B cell (primary cell): Measurements from ENCODE around the gene EXOC3L1. TPM values are rescaled to one million over a fixed set of nuclear protein-coding genes. Genes with fewer than 3 reads are reported as not detected.

Source experiments
- ATAC-seq: fragments of 200-7000 bp; cut with Tn5 transposase; one replicate; pipeline ENCODE4 v1.10.0; 2021; ENCODE audit warnings: low read depth, mild to moderate bottlenecking, moderate number of reproducible peaks, moderate library complexity
- CTCF ChIA-PET: fragments of 350-600 bp; sonication (Branson Sonifier 250); formaldehyde crosslinking; loops from one replicate; lab custom pipeline; 2021; ENCODE audit warnings: antibody characterized with exemption, inconsistent platforms; lab: Charles Lee
- POLR2A ChIA-PET: fragments of 350-600 bp; sonication (Branson Sonifier 250); formaldehyde crosslinking; loops from one replicate; lab custom pipeline; 2021; ENCODE audit warnings: antibody characterized with exemption; lab: Charles Lee
- DNase-seq: peaks from one replicate; pipeline ENCODE4 v3.0.0; 2013
- H2AFZ ChIP-seq: 2 replicates; pipeline ENCODE4 v1.6.1; 2012; ENCODE audit warnings: mild to moderate bottlenecking, low read depth, low read length; ENCODE audit not compliant: insufficient read depth, poor library complexity, severe bottlenecking
- H3K27ac ChIP-seq, 2 donors: 1 replicate in 1 of 2; 2 replicates in 1 of 2; pipeline ENCODE4 v1.5.1; 2012 to 2013; ENCODE audit warnings: low read length in 2 of 2, mild to moderate bottlenecking in 2 of 2, moderate library complexity in 1 of 2
- H3K27me3 ChIP-seq, 4 experiments: fragments of 200-600 bp in 1 of 4; sonication (generic) in 1 of 4; replicated peaks in 1 of 4; 1 replicate in 2 of 4; 2 replicates in 2 of 4; pipeline versions ENCODE4 v1.6.1 to v1.7.0; 2013 to 2016; ENCODE audit warnings: low read length in 3 of 4, mild to moderate bottlenecking in 2 of 4, mixed read lengths in 1 of 4, moderate library complexity in 1 of 4; ENCODE audit not compliant: insufficient read depth in 4 of 4, control insufficient read depth in 3 of 4; ENCODE audit errors: control extremely low read depth in 1 of 4
- H3K36me3 ChIP-seq, 2 experiments: replicated peaks in 1 of 2; 1 replicate in 1 of 2; 2 replicates in 1 of 2; pipeline versions ENCODE4 v1.6.1 to v1.7.1; 2013; ENCODE audit warnings: low read length in 1 of 2; ENCODE audit not compliant: insufficient read depth in 2 of 2, control insufficient read depth in 1 of 2; ENCODE audit errors: control extremely low read depth in 1 of 2, extremely low read depth in 1 of 2
- H3K4me1 ChIP-seq, 2 donors: fragments of 200-600 bp in 1 of 2; sonication (generic) in 1 of 2; 1 replicate in 1 of 2; 2 replicates in 1 of 2; pipeline versions ENCODE4 v1.5.1 to v1.6.1; 2013 to 2017; ENCODE audit warnings: low read length in 2 of 2; ENCODE audit not compliant: control insufficient read depth in 2 of 2, insufficient read depth in 2 of 2
- H3K4me2 ChIP-seq: replicated peaks from 2 replicates; pipeline ENCODE3; 2012; ENCODE audit warnings: mild to moderate bottlenecking, low read depth, low read length; ENCODE audit not compliant: poor library complexity, severe bottlenecking
- H3K4me3 ChIP-seq, 5 experiments: fragments of 200-600 bp in 1 of 5; sonication (generic) in 1 of 5; 1 replicate in 3 of 5; 2 replicates in 2 of 5; pipeline versions ENCODE4 v1.5.1 to v1.7.0; 2011 to 2016; ENCODE audit warnings: low read length in 4 of 5, mild to moderate bottlenecking in 4 of 5, low read depth in 2 of 5, control low read depth in 1 of 5, moderate library complexity in 1 of 5; ENCODE audit not compliant: insufficient read depth in 1 of 5; ENCODE audit errors: control extremely low read depth in 1 of 5, extremely low read depth in 1 of 5
- H3K79me2 ChIP-seq: fragments of 200-600 bp; sonication (generic); one replicate; pipeline ENCODE4 v1.6.0; 2016; ENCODE audit warnings: low read length; ENCODE audit not compliant: control insufficient read depth, insufficient read depth
- H3K9ac ChIP-seq: fragments of 200-600 bp; sonication (generic); 2 replicates; pipeline ENCODE4 v1.6.1; 2017; ENCODE audit warnings: mild to moderate bottlenecking, low read length, moderate library complexity
- H3K9me3 ChIP-seq, 3 donors: one replicate each; pipeline versions ENCODE4 v1.6.1 to v1.7.1; 2013; ENCODE audit warnings: low read length in 2 of 3; ENCODE audit not compliant: control insufficient read depth in 2 of 3, insufficient read depth in 1 of 3; ENCODE audit errors: control extremely low read depth in 1 of 3
- H4K20me1 ChIP-seq: 2 replicates; pipeline ENCODE4 v1.6.0; 2012; ENCODE audit warnings: mild to moderate bottlenecking, low read length; ENCODE audit not compliant: insufficient read depth, control insufficient read depth, poor library complexity, severe bottlenecking
- H3K27ac Mint-ChIP-seq: one replicate; pipeline ENCODE4 v1.8.0; 2021; ENCODE audit warnings: mixed read lengths
- H3K27me3 Mint-ChIP-seq: one replicate; pipeline ENCODE4 v1.8.0; 2021; ENCODE audit warnings: mixed read lengths
- H3K4me1 Mint-ChIP-seq: one replicate; pipeline ENCODE4 v1.8.0; 2021; ENCODE audit warnings: mixed read lengths
- H3K4me3 Mint-ChIP-seq: one replicate; pipeline ENCODE4 v1.8.0; 2021; ENCODE audit warnings: mixed read lengths
- H3K9me3 Mint-ChIP-seq: one replicate; pipeline ENCODE4 v1.8.0; 2022; ENCODE audit warnings: mixed read lengths; ENCODE audit not compliant: insufficient read depth
- EZH2 ChIP-seq: IDR thresholded peaks from 2 replicates; pipeline ENCODE4 v1.6.1; 2012; ENCODE audit warnings: borderline replicate concordance, low read depth, mild to moderate bottlenecking, moderate library complexity, low read length; ENCODE audit not compliant: insufficient read depth, poor library complexity, severe bottlenecking
- whole genome bisulfite sequencing: methylation state at CpG from one replicate; pipeline ENCODE4 v1.1.5; 2013; ENCODE audit warnings: missing lambda C conversion rate; ENCODE audit not compliant: insufficient coverage; 5-methylcytosine and 5-hydroxymethylcytosine counted together
- intact Hi-C: fragments of 100-400 bp; cut with micrococcal nuclease; formaldehyde crosslinking; loops from one replicate; pipeline ENCODE4 v1.10.0; 2022
- polyA plus RNA-seq: library from polyadenylated mRNA; depleted of rRNA; stranded (reverse); fragments of >200 nt; gene quantifications from 2 replicates; pipeline ENCODE4 v1.2.3, GENCODE V29; 2012
- total RNA-seq, 2 donors: library from RNA; stranded (reverse); fragments of 120-200 nt in 1 of 2; gene quantifications; 1 replicate in 1 of 2; 2 replicates in 1 of 2; pipeline versions ENCODE4 v1.2.3 to v1.2.4, GENCODE V29; 2013 to 2022
- TF ChIP-seq, protein P1 (sequence below): fragments of 200-600 bp; IDR thresholded peaks from one replicate; pipeline ENCODE4 v1.8.0; 2022; ENCODE audit warnings: antibody characterized with exemption, mild to moderate bottlenecking

The EXOC3L1 gene
- total and polyA plus RNA-seq, 2 donors (not counting 1 experiment from before 2014, with no cell fraction given): not detected

DNA sequence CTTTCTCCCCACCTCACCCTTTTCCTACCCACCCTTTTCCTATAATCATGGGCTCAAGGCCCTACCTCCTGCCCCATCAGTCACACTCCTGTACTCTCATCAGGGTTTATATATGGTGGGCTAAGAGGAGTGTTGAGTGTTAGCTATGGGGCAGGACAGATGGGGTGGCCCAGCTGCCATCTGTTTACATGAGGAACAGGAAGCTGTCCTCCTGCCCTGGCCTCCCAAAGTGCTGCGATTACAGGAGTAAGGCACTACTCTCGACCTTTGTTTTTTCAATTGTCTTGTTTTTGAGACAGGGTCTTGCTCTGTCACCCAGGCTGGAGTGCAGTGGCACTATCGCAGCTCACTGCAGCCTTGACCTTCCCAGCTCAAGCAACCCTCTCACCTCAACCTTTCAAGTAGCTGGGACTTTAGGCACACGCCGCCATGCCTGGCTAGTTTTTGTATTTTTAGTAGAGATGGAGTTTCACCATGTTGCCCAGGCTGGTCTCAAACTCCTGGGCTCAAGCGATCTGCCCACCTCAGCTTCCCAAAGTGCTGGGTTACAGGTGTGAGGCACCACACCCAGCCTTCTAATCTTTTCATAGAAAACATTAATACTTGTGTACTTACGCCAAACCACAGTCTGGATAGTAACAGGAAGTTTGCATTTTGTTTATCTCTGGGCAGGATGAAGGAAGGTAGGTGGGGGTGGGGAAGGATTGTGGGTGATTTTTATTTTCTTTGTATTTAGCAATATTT, 31.9 kb downstream of the EXOC3L1 start:
- peak; percentile 15 for DNase-seq
- Mint-ChIP-seq H3K4me3 (peak overlapping the region; percentile 92), H3K27me3 (peaks cover 16% of the 10 kb centered on the region), H3K9me3 (no peaks in the 10 kb centered on the region), H3K27ac (peak overlapping the region; percentile 97), H3K4me1 (peaks cover 55% of the 10 kb centered on the region)
- Histone ChIP-seq H3K9me3 (peaks cover 0 to 22% (median 0%) of the 10 kb centered on the region in 3 donors), H3K9ac (no peak overlapping the region), H2AFZ (no peak overlapping the region), H3K79me2 (no peaks in the 10 kb centered on the region), H3K4me1 (peaks cover 43 to 63% of the 10 kb centered on the region in 2 donors), H3K4me2 (peak overlapping the region; percentile 99), H4K20me1 (peaks cover 58% of the 10 kb centered on the region), H3K36me3 (no peaks in the 10 kb centered on the region), H3K27ac (peak overlapping the region; percentile 97 to 99), H3K4me3 (peak overlapping the region in 1 of 5 experiments; percentile 96), H3K27me3 (peaks cover 0 to 33% (median 15%) of the 10 kb centered on the region in 4 experiments)
- TF ChIP-seq EZH2: no peak
- TF ChIP-seq, protein P1, sequence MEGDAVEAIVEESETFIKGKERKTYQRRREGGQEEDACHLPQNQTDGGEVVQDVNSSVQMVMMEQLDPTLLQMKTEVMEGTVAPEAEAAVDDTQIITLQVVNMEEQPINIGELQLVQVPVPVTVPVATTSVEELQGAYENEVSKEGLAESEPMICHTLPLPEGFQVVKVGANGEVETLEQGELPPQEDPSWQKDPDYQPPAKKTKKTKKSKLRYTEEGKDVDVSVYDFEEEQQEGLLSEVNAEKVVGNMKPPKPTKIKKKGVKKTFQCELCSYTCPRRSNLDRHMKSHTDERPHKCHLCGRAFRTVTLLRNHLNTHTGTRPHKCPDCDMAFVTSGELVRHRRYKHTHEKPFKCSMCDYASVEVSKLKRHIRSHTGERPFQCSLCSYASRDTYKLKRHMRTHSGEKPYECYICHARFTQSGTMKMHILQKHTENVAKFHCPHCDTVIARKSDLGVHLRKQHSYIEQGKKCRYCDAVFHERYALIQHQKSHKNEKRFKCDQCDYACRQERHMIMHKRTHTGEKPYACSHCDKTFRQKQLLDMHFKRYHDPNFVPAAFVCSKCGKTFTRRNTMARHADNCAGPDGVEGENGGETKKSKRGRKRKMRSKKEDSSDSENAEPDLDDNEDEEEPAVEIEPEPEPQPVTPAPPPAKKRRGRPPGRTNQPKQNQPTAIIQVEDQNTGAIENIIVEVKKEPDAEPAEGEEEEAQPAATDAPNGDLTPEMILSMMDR: no peak
- intact Hi-C loops: no loop called here
- 87% methylated on average over 3 of the region's 7 CpGs for WGBS
- no peak for ATAC-seq
- ChIA-PET POLR2A (interaction anchor here (0.7 to 1.1 kb wide), 4 partner anchors 7 to 130 kb away, joined by 3 to 5 read pairs (median 3); partner anchors contain the start of genes B3GNT9 and CBFB), CTCF (interaction anchor here (0.9 to 2.3 kb wide), 11 partner anchors 9 to 202 kb away, joined by 3 to 15 read pairs (median 6); partner anchors contain the start of gene NOL3)
